ENCODE measurements around the gene CDH3.
"Not testable (repeated sequence)": the region's sequence is repeated elsewhere in the genome, so short reads cannot be mapped to it uniquely, and the experiment has no call there.

- TF ChIP-seq EZH2 (IDR thresholded peaks at IDR 0.05; ENCODE audit: borderline replicate concordance, insufficient read depth, low read depth, low read length, poor library complexity, severe bottlenecking); CTCF (IDR thresholded peaks at IDR 0.05): not testable (repeated sequence)
Observed at GRCh38 chr16:68716516-68716915, 71.4 kb downstream of the CDH3 start.
